GM18867 (cell line): Measurements from ENCODE around the gene TBCEL.

ENCODE experiments used
- ATAC-seq: cut with Tn5 transposase; IDR thresholded peaks from one replicate; pipeline ENCODE4 v1.9.1; 2021; ENCODE audit warnings: mild to moderate bottlenecking, moderate library complexity; ENCODE audit not compliant: unreplicated experiment

TBCEL gene

DNA sequence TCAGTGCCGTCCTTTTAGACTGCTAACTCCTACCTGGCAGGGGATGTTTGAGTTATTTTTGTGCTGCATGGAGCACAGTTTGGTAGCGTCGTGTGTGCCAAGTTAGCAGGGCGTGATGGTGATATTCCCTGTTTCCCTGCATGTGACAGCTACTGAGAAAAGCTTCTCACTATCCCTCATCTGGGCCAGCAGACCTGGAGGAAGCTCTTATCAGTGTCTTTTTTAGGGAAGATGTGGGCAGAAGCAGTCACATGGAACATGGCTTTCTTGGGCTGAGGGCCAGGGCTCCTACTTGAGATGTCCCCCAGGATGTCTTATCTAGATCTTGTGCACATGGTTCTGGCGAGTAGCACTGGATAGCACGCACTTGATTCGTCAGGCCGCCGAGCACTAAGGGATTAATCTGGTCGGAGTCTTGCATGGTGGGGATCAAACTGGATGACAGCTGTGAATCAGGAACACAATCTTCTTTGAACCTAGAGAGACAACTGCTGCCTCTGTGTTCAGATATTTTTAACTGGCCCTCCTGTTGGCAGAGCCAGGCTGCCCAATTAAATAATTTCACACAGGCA, 110.9 kb downstream of the TBCEL start:
- no peak for ATAC-seq

DNA sequence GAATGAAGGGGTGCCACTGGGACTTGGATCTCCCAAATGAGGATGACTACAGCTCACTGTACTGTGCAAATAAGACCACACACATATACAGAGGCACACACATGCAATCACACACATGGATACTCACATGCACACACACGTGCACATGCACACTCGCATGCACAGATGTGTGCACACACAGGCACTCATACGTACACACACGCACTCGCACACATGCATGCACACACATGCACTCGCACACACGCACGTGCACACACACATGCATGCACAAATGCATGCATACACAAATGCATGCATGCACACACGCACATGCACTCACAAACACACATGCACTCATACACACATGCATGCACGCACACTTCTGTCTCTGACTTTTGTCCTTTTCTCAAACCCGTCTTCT, 113.1 kb downstream of the TBCEL start:
- no peak for ATAC-seq

DNA sequence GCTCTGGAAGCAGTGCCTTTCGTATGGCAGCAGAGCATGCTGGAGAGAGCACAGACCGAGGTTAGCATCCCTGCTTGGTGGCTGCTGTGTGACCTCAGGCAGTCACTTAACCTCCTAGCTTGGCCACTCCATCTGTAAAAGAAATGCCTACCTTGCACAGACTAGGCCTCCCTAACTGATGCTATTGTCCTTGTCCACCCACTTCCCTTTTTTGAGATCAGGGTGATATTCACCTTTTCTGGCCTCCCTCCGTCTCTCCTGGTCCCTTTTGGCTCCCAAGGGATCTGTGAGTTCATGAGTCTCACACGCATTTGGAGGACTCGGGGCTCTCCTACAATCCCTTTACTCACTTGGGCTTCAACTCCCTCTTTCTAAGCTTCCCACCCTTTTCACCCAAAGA, 114.4 kb downstream of the TBCEL start:
- ATAC-seq = no peak

DNA sequence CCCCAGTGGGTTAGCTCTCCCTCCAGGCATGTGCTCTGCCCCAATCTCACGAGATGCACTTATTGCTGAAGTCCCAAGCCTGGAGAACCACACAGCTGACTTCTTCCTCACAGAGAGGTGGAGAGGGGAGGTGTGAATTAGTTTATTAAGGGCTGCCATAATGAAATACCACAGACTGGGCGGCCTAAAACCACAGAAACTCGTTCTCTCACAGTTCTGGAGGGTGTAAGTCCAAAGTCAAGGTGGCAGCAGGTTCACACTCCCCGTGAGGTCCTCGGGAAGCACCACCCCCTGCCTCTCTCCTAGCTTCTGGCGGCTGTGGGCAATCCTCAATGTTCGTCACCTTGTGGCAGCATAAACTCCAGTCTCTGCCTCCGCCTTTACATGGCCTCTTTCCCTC, 116.5 kb downstream of the TBCEL start:
- ATAC-seq = no peak
